Kidney (tissue), 14 donors: Measurements from ENCODE around the gene SLC7A4. TPM values are rescaled to one million over a fixed set of nuclear protein-coding genes. Genes with fewer than 3 reads are reported as not detected.
"Not testable (repeated sequence)": the region's sequence is repeated elsewhere in the genome, so short reads cannot be mapped to it uniquely, and the experiment has no call there.

Source experiments
- DNase-seq, 5 donors: peaks; one replicate each; pipeline ENCODE4 v3.0.0-alpha.2; 2013 to 2020
- FAIRE-seq: peaks from 2 replicates; lab custom pipeline; 2012; peaks lifted over from hg19 to GRCh38; lab: Jason Lieb, UNC
- H3K27ac ChIP-seq, 2 donors: one replicate each; pipeline ENCODE4 v1.7.0; 2013; ENCODE audit warnings: low read depth in 2 of 2, low read length in 2 of 2, inconsistent platforms in 1 of 2
- H3K27me3 ChIP-seq: one replicate; pipeline ENCODE4 v1.7.1; 2013; ENCODE audit warnings: low read length, inconsistent platforms; ENCODE audit not compliant: control insufficient read depth, insufficient read depth
- H3K36me3 ChIP-seq, 3 donors: one replicate each; pipeline versions ENCODE4 v1.7.0 to v1.7.1; 2013; ENCODE audit warnings: low read length in 3 of 3, control low read depth in 1 of 3, inconsistent platforms in 1 of 3; ENCODE audit not compliant: insufficient read depth in 3 of 3, control insufficient read depth in 2 of 3
- H3K4me1 ChIP-seq, 3 donors: one replicate each; pipeline versions ENCODE4 v1.7.0 to v1.7.1; 2013; ENCODE audit warnings: low read length in 3 of 3, inconsistent platforms in 1 of 3, low read depth in 1 of 3; ENCODE audit not compliant: control insufficient read depth in 2 of 3, insufficient read depth in 2 of 3
- H3K4me3 ChIP-seq, 3 donors: one replicate each; pipeline versions ENCODE4 v1.7.0 to v1.8.1; 2013; ENCODE audit warnings: low read length in 3 of 3, control low read depth in 1 of 3, inconsistent platforms in 1 of 3
- H3K9ac ChIP-seq, 3 donors: one replicate each; pipeline versions ENCODE4 v1.7.0 to v1.7.1; 2013; ENCODE audit warnings: low read length in 3 of 3, control low read depth in 1 of 3, inconsistent platforms in 1 of 3
- H3K9me3 ChIP-seq, 3 donors: one replicate each; pipeline versions ENCODE4 v1.7.0 to v1.7.1; 2013; ENCODE audit warnings: low read length in 3 of 3, control low read depth in 1 of 3, inconsistent platforms in 1 of 3; ENCODE audit not compliant: control insufficient read depth in 2 of 3, insufficient read depth in 1 of 3
- intact Hi-C: fragments of 100-400 bp; cut with DNase I; formaldehyde crosslinking; loops from one replicate; pipeline ENCODE4 v1.11.1; 2022
- polyA plus RNA-seq: library from polyadenylated mRNA; stranded (reverse); fragments of 350-450 nt; fragmentation: Illumina TruSeq; extraction: RNeasy Lipid Tissue Mini Kit (QIAGEN cat#74804); gene quantifications from one replicate; pipeline ENCODE4 v1.2.3, GENCODE V29; 2014; ENCODE audit warnings: low read depth, low replicate concordance; ENCODE audit not compliant: insufficient read depth
- total RNA-seq: library from RNA; stranded (reverse); fragmentation: NEBNext Ultra II Directional; extraction: Animal tissue kit (Norgen Biotek cat#: 25700); gene quantifications from one replicate; pipeline ENCODE4 v1.2.1, GENCODE V29; 2021
- TF ChIP-seq, protein P1 (sequence below): IDR thresholded peaks from 3 replicates; pipeline ENCODE4 v1.5.1; 2012; ENCODE audit warnings: mild to moderate bottlenecking, moderate library complexity, borderline replicate concordance; ENCODE audit not compliant: insufficient read depth; ENCODE audit errors: extremely low read depth
- donor health status: control.
- donor health status: control.
- donor health status: control.
- donor health status: control.
- donor health status: control.
- donor health status: DM: yes; HTN: yes; CAD: no.
- donor health status: Normal renal cell carcinoma (clear cell type).

The SLC7A4 gene
- total and polyA plus RNA-seq, 2 donors from 2014 or later: 0.57 to 1.2 TPM

DNA sequence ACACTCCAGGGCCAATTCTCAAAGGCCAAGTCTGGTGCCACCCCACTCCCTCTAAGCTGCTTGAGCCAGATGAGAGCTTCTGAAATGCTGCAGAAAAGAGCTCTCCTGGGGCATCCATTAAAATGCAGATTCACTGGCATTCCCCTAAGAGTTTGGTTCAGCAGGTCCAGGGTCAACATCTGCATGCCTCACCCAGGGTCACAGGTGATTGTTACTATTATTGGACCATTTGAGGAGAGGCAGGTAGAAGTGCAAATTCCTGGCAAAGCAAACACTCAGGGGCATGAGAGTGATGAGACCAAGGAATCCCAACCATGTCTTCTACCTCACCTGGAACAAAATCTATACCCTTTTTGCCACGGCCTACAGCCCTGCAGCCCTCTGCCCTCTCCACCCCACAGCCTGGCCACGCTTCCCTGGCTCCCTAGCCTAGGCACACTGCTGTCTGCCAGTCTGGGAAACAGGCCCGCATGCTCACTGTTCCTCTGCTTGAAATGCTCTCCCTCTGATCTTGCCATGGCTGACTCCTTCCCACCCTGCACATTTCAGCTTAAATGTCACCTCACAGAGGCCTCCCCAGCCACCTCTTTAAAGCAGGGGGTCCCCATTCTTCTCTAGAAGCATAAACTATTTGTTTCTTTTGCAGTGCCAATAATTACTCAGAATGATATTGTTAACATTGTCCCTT is 21.8 kb downstream of the SLC7A4 start:
- Histone ChIP-seq H3K4me3 (no peak overlapping the region), H3K36me3 (no peaks in the 10 kb centered on the region), H3K9me3 (no peaks in the 10 kb centered on the region), H3K27ac (no peak overlapping the region), H3K4me1 (peaks cover 0 to 9% (median 5%) of the 10 kb centered on the region in 3 donors), H3K9ac (no peak overlapping the region), H3K27me3 (no peaks in the 10 kb centered on the region)
- FAIRE-seq: no peak
- TF ChIP-seq, protein P1, sequence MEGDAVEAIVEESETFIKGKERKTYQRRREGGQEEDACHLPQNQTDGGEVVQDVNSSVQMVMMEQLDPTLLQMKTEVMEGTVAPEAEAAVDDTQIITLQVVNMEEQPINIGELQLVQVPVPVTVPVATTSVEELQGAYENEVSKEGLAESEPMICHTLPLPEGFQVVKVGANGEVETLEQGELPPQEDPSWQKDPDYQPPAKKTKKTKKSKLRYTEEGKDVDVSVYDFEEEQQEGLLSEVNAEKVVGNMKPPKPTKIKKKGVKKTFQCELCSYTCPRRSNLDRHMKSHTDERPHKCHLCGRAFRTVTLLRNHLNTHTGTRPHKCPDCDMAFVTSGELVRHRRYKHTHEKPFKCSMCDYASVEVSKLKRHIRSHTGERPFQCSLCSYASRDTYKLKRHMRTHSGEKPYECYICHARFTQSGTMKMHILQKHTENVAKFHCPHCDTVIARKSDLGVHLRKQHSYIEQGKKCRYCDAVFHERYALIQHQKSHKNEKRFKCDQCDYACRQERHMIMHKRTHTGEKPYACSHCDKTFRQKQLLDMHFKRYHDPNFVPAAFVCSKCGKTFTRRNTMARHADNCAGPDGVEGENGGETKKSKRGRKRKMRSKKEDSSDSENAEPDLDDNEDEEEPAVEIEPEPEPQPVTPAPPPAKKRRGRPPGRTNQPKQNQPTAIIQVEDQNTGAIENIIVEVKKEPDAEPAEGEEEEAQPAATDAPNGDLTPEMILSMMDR: no peak
- intact Hi-C loops: no loop called here
- no peak for DNase-seq

DNA sequence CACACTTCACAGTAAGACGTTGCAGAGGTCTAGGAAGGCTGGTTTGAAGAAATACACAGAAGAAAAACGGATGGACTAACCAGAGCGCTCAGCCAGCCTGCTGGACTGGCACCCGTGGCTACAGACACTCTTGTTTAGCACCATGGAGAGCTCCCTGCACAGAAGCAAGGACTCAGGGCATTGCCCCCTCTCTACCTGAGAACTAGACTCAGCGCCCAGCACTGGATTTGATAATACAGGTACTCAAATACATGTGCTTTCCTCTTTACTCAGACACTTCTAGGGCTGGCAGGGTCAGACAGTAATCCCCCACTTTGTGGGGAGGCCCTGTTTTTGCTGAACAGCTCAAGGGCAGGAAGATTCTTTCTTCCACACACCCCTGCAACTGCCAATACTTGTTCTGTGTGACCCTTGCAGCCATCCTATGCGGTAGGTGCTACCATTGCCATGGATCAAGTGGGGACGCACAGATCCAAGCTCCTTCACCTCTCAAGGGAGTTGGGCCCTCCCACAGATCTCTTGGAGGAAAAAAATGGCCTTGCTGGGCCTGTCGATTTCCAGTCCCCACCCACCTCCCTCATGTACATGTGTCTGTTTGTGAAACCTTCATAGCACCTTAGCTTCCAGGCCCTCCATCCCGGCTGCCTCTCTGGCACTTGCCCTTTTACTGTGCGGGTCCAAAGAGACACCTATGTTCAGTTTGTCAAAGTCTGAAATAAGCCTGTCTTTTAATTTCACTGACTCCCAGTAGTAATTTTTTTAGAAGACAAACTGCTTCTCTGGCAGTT is 22.5 kb downstream of the SLC7A4 start:
- no peak overlapping the region for H3K27ac ChIP-seq
- H3K27me3 ChIP-seq: no peaks in the 10 kb centered on the region
- TF ChIP-seq, protein P1: no peak
- H3K36me3 ChIP-seq: no peaks in the 10 kb centered on the region
- intact Hi-C loops: no loop called here
- FAIRE-seq (no peak), DNase-seq (peak; percentile 35 to 93 (median 87))
- no peak overlapping the region for H3K9ac ChIP-seq
- H3K4me1 ChIP-seq: peaks cover 0 to 9% (median 4%) of the 10 kb centered on the region in 3 donors
- no peak overlapping the region for H3K4me3 ChIP-seq
- H3K9me3 ChIP-seq: no peaks in the 10 kb centered on the region

DNA sequence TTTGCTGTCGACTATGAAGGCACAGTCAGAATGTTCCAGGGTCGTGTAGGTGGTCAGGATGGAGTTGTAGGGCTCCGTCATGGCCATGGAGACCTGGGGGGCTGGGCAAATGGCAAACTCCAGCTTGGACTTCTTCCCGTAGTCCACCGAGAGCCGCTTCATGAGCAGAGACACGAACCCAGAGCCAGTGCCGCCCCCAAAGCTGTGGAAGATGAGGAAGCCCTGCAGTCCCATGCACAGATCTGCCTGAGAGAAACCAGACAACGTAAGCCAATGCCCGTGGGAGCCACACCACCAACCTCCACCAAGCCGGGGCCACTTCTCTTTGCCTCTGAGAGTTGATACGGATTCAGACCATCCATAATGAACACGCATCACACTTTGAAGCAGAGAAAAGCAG is 23.2 kb downstream of the SLC7A4 start:
- H3K9me3 ChIP-seq, intact Hi-C loops, H3K27ac ChIP-seq, H3K9ac ChIP-seq, H3K27me3 ChIP-seq, H3K36me3 ChIP-seq, H3K4me1 ChIP-seq, FAIRE-seq, H3K4me3 ChIP-seq: not testable (repeated sequence)
- peak in 1 of 5 donors; percentile 61 for DNase-seq

DNA sequence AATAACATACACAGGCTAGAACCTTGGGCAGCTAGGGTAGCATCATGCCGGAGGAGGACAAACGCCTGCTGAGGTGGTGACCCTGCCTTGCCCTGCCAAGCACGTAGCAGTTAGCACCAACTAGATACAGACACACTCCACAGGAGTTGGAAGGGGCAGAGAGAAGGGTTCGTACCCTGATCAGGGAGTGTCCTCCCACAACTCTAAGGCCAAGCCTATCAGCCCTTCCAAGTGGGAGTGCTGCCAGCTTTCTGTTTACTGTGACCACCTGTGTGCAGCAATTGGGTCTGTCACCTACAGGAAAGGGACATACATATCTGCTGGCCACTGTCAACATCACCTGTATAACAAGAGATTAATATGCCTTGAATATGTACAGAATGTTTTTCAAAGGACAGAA is 28.6 kb downstream of the SLC7A4 start:
- no peaks in the 10 kb centered on the region for H3K27me3 ChIP-seq
- peaks cover 0 to 27% (median 4%) of the 10 kb centered on the region in 3 donors for H3K4me1 ChIP-seq
- no peak for FAIRE-seq
- H3K4me3 ChIP-seq: no peak overlapping the region
- DNase-seq: peak in 2 of 5 donors; percentile 13 to 33
- intact Hi-C loops: no loop called here
- H3K27ac ChIP-seq: no peak overlapping the region
- H3K36me3 ChIP-seq: peaks cover 0 to 6% (median 3%) of the 10 kb centered on the region in 3 donors
- no peaks in the 10 kb centered on the region for H3K9me3 ChIP-seq
- H3K9ac ChIP-seq: no peak overlapping the region
- TF ChIP-seq, protein P1: no peak
